Osteoblast (primary cell): ENCODE data around the gene HRCT1. TPM values are rescaled to one million over a fixed set of nuclear protein-coding genes. Genes with fewer than 3 reads are reported as not detected.
"Not testable (repeated sequence)": the region's sequence is repeated elsewhere in the genome, so short reads cannot be mapped to it uniquely, and the experiment has no call there.

Experiments used
- DNase-seq: peaks from one replicate; pipeline ENCODE4 v3.0.0; 2011; ENCODE audit warnings: low spot score, mixed read lengths; ENCODE audit not compliant: insufficient read length; ENCODE audit errors: missing footprints
- H2AFZ ChIP-seq: 2 replicates; pipeline ENCODE4 v1.6.0; 2011; ENCODE audit warnings: mild to moderate bottlenecking, low read length
- H3K27ac ChIP-seq: 2 replicates; pipeline ENCODE4 v1.5.1; 2011; ENCODE audit warnings: mild to moderate bottlenecking, low read depth, low read length, moderate library complexity
- H3K27me3 ChIP-seq: 2 replicates; pipeline ENCODE4 v1.6.0; 2012; ENCODE audit warnings: mild to moderate bottlenecking, control low read depth, inconsistent platforms, low read length, moderate library complexity; ENCODE audit not compliant: insufficient read depth
- H3K36me3 ChIP-seq: 2 replicates; pipeline ENCODE4 v1.5.1; 2011; ENCODE audit warnings: mild to moderate bottlenecking, low read length, control low read depth, moderate library complexity; ENCODE audit not compliant: insufficient read depth
- H3K4me1 ChIP-seq: 2 replicates; pipeline ENCODE4 v1.5.1; 2011; ENCODE audit warnings: mild to moderate bottlenecking, low read length, control low read depth, moderate library complexity; ENCODE audit not compliant: insufficient read depth
- H3K4me2 ChIP-seq: 2 replicates; pipeline ENCODE4 v1.6.0; 2011; ENCODE audit warnings: mild to moderate bottlenecking, low read length; ENCODE audit not compliant: insufficient read depth
- H3K4me3 ChIP-seq: fragments of 200-600 bp; sonication (generic); 3 replicates; pipeline ENCODE4 v1.5.1; 2012; ENCODE audit warnings: mild to moderate bottlenecking, low read length, inconsistent platforms; ENCODE audit not compliant: insufficient read depth
- H3K79me2 ChIP-seq: 2 replicates; pipeline ENCODE4 v1.6.0; 2012; ENCODE audit warnings: mild to moderate bottlenecking, low read length, control low read depth, inconsistent platforms; ENCODE audit not compliant: insufficient read depth
- H3K9me3 ChIP-seq: 2 replicates; pipeline ENCODE4 v1.5.1; 2011; ENCODE audit warnings: low read depth, low read length, control low read depth
- H4K20me1 ChIP-seq: 2 replicates; pipeline ENCODE4 v1.6.0; 2012; ENCODE audit warnings: mild to moderate bottlenecking, low read length, control low read depth; ENCODE audit not compliant: insufficient read depth
- CTCF ChIP-seq: IDR thresholded peaks from 2 replicates; pipeline ENCODE4 v1.5.1; 2011; ENCODE audit warnings: mild to moderate bottlenecking, low read depth, low read length, moderate library complexity; ENCODE audit errors: extremely low read depth
- total RNA-seq: library from RNA; depleted of rRNA; stranded (reverse); fragments of >200 nt; gene quantifications from 2 replicates; pipeline ENCODE4 v1.2.3, GENCODE V29; 2012

HRCT1 gene
- total RNA-seq, 1 donor, result 5.1 TPM

GRCh38 chr9:35892051-35892450 is 14.0 kb upstream of the HRCT1 start:
- DNase-seq, result no peak
- H3K36me3 ChIP-seq, result no peaks in the 10 kb centered on the region
- no peak overlapping the region for H3K4me2 ChIP-seq
- no peak overlapping the region for H2AFZ ChIP-seq
- TF ChIP-seq CTCF, result no peak
- no peaks in the 10 kb centered on the region for H4K20me1 ChIP-seq
- H3K79me2 ChIP-seq, result no peaks in the 10 kb centered on the region
- H3K27ac ChIP-seq, result no peak overlapping the region
- H3K27me3 ChIP-seq, result no peaks in the 10 kb centered on the region
- no peaks in the 10 kb centered on the region for H3K9me3 ChIP-seq
- H3K4me3 ChIP-seq, result no peak overlapping the region
- H3K4me1 ChIP-seq, result peaks cover 9% of the 10 kb centered on the region

GRCh38 chr9:35896570-35896969 is 9.4 kb upstream of the HRCT1 start:
- Histone ChIP-seq H3K36me3 (no peaks in the 10 kb centered on the region), H3K27ac (no peak overlapping the region), H2AFZ (no peak overlapping the region), H3K9me3 (no peaks in the 10 kb centered on the region), H3K27me3 (no peaks in the 10 kb centered on the region), H3K4me3 (no peak overlapping the region), H3K4me2 (no peak overlapping the region), H3K4me1 (peaks cover 6% of the 10 kb centered on the region), H3K79me2 (no peaks in the 10 kb centered on the region), H4K20me1 (no peaks in the 10 kb centered on the region)
- no peak for TF ChIP-seq CTCF
- no peak for DNase-seq

DNA sequence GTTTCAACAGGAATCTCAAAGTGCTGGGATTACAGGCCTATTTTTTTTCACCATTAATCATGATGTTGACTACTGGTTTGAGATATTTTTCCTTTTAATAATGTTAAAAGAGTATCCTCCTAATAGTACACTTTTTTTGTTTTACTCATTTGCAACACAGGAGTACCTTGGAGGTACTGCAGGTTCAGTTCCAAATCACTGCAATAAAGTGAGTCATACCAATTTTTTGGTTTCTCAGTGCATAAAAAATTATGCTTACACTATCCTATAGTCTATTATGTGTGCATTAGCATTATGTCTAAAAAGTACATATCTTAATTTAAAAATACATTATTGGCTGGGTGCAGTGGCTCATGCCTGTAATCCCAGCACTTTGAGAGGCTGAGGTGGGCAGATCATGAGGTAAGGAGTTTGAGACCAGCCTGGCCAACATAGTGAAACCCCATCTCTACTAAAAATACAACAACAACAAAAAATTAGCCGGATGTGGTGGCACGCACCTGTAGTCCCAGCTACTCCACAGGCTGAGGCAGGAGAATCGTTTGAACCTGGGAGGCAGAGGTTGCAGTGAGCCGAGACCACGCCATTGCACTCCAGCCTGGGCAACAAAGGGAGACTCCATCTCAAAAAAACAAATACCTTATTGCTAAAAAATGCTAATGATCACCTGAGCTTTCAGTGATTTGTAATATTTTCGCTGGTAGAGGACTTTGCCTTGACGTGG is 8.5 kb upstream of the HRCT1 start:
- not testable (repeated sequence) for H3K79me2 ChIP-seq, H3K27ac ChIP-seq, H3K4me3 ChIP-seq, H4K20me1 ChIP-seq, H2AFZ ChIP-seq, H3K4me2 ChIP-seq, H3K4me1 ChIP-seq, H3K9me3 ChIP-seq, H3K36me3 ChIP-seq, DNase-seq, H3K27me3 ChIP-seq

DNA sequence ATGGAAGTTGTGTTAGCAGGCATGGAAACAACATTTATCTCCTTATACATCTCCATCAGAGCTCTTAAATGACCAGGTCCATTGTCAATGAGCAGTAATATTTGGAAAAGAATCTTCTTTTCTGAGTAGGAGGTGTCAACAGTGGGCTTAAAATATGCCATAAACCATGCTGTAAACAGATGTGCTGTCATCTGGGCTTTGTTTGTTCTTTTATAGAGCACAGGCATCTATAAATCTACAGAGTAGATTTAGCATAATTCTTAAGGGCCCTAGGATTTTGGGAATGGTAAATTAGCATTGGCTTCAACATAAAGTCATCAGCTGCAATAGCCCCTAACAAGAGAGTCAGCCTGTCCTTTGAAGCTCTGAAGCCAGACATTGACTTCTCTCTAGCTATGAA is 7.7 kb upstream of the HRCT1 start:
- Histone ChIP-seq H3K4me1 (no peaks in the 10 kb centered on the region), H3K79me2 (no peaks in the 10 kb centered on the region), H4K20me1 (no peaks in the 10 kb centered on the region), H3K9me3 (no peaks in the 10 kb centered on the region), H3K27me3 (no peaks in the 10 kb centered on the region), H3K4me2 (no peak overlapping the region), H3K36me3 (no peaks in the 10 kb centered on the region), H3K27ac (no peak overlapping the region), H3K4me3 (no peak overlapping the region), H2AFZ (no peak overlapping the region)
- no peak for TF ChIP-seq CTCF
- DNase-seq, result no peak
